Left lobe of liver (tissue), 2 donors: ENCODE data around the gene B3GNT2. TPM values are rescaled to one million over a fixed set of nuclear protein-coding genes. Genes with fewer than 3 reads are reported as not detected.

Source experiments
- ATAC-seq: fragments of 200-7000 bp; cut with Tn5 transposase; one replicate; pipeline ENCODE4 v1.9.1; 2020; ENCODE audit warnings: mild to moderate bottlenecking, moderate library complexity
- DNase-seq: peaks from one replicate; pipeline ENCODE4 v3.0.0-alpha.2; 2020; ENCODE audit warnings: low spot score
- total RNA-seq: library from RNA; stranded (reverse); gene quantifications from one replicate; pipeline ENCODE4 v1.2.1, GENCODE V29; 2021
- donor health status: DM: no; HTN: no; CAD: no; lungs with moderate emphysema.
- donor health status: DM: no; HTN: yes; CAD: no.

Gene B3GNT2
- total RNA-seq, 1 donor from 2014 or later = 9.7 TPM

GRCh38 chr2:62202729-62203128, 6.8 kb downstream of the B3GNT2 start:
- ATAC-seq = no peak

GRCh38 chr2:62203459-62203858, 7.5 kb downstream of the B3GNT2 start:
- no peak for ATAC-seq
- DNase-seq = no peak

More at GRCh38 chr2:62202729-62203128, 6.8 kb downstream of the B3GNT2 start:
- DNase-seq = no peak

GRCh38 chr2:62204998-62205496, 9.1 kb downstream of the B3GNT2 start:
- no peak for ATAC-seq
- DNase-seq = no peak

GRCh38 chr2:62205554-62205953, 9.6 kb downstream of the B3GNT2 start:
- ATAC-seq = no peak
- no peak for DNase-seq

GRCh38 chr2:62206024-62206423, 10.1 kb downstream of the B3GNT2 start:
- DNase-seq (no peak), ATAC-seq (no peak)

- ATAC-seq (no peak), DNase-seq (no peak)
Observed at GRCh38 chr2:62207491-62207890, 11.6 kb downstream of the B3GNT2 start.

- ATAC-seq = no peak
- DNase-seq = no peak
Observed at GRCh38 chr2:62208074-62208757, 12.3 kb downstream of the B3GNT2 start.

GRCh38 chr2:62208758-62209114, 12.8 kb downstream of the B3GNT2 start:
- no peak for ATAC-seq

GRCh38 chr2:62209427-62209991, 13.6 kb downstream of the B3GNT2 start:
- peak; percentile 12 for ATAC-seq
- DNase-seq = no peak

More at GRCh38 chr2:62208758-62209114, 12.8 kb downstream of the B3GNT2 start:
- DNase-seq = no peak

- ATAC-seq (peak; percentile 25), DNase-seq (no peak)
Observed at GRCh38 chr2:62215306-62216064, 19.6 kb downstream of the B3GNT2 start.

GRCh38 chr2:62216113-62216512, 20.2 kb downstream of the B3GNT2 start:
- ATAC-seq = peak; percentile 15
- no peak for DNase-seq

GRCh38 chr2:62216616-62217015, 20.7 kb downstream of the B3GNT2 start:
- DNase-seq (no peak), ATAC-seq (peak; percentile 49)

GRCh38 chr2:62217421-62217820, 21.5 kb downstream of the B3GNT2 start:
- no peak for DNase-seq
- ATAC-seq = no peak

- ATAC-seq (no peak), DNase-seq (no peak)
Observed at GRCh38 chr2:62217970-62218369, 22.1 kb downstream of the B3GNT2 start.

GRCh38 chr2:62219407-62220159, 23.7 kb downstream of the B3GNT2 start:
- no peak for ATAC-seq
- DNase-seq = no peak

- DNase-seq = no peak
- ATAC-seq = peak; percentile 66
Observed at GRCh38 chr2:62221141-62221540, 25.2 kb downstream of the B3GNT2 start.

GRCh38 chr2:62222171-62222570, 26.3 kb downstream of the B3GNT2 start:
- DNase-seq = no peak
- no peak for ATAC-seq

- DNase-seq = no peak
- no peak for ATAC-seq
Observed at GRCh38 chr2:62222674-62223073, 26.8 kb downstream of the B3GNT2 start.

- no peak for DNase-seq
- no peak for ATAC-seq
Observed at GRCh38 chr2:62224976-62225375, 29.1 kb downstream of the B3GNT2 start.

GRCh38 chr2:62227386-62228075, 31.6 kb downstream of the B3GNT2 start:
- DNase-seq = peak; percentile 16
- no peak for ATAC-seq
